HG02798 (cell line): ENCODE measurements around the gene CYP27A1.
"Not testable (repeated sequence)": the region's sequence is repeated elsewhere in the genome, so short reads cannot be mapped to it uniquely, and the experiment has no call there.

Experiments
- ATAC-seq: cut with Tn5 transposase; IDR thresholded peaks from one replicate; pipeline ENCODE4 v1.9.1; 2021; ENCODE audit warnings: mild to moderate bottlenecking; ENCODE audit not compliant: unreplicated experiment, poor library complexity

The CYP27A1 gene

DNA sequence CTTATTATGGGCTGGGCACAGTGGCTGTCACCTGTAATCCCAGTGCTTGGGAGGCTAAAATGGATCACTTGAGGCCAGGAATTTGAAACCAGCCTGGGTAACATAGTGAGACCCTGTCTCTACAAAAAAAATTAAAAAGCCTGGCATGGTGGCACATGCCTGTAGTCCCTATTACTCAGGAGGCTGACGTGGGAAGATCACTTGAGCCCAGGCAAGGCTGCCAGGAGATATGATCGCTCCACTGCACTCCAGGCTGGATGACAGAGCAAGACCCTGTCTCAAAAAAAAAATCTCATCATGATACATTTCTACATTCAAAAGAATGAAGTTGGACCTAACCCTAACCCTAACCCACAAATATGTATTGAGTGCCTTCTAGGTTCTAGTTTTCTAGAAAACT lies 20.2 kb upstream of the CYP27A1 start:
- ATAC-seq: no peak

DNA sequence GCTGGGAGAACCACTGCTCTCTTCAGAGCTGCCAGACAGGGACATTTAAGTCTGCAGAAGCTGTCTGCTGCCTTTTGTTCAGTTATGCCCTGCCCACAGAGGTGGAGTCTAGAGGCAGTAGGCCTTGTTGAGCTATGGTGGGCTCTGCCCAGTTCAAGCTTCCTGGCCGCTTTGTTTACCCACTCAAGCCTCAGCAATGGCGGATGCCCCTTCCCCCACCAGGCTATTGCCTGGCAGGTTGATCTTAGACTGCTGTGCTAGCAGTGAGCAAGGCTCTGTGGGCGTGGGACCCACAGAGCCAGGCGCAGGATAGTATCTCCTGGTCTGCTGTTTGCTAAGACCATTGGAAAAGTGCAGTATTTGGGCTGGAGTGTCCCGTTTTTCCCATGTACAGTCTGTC lies 9.2 kb upstream of the CYP27A1 start:
- ATAC-seq: not testable (repeated sequence)

DNA sequence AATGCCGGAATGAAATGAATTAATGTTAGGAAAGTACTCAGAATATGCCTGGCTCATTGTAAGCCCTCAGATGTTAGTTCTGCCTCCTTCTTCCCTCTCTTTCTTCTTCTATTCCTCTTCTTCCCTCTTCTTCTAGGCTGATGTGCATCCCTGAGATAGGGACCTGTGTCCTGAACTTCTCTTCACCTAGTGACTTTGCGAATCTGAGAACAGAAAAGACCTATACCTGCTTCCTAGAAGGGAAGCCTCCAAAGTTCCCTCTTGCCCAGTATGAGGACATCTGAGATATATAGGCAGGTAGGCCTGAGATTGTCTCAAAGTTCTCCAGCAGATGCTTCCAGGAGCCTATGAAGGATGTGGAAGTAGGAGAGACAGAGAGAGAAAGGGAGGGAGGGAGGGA lies 8.1 kb upstream of the CYP27A1 start:
- ATAC-seq: no peak

DNA sequence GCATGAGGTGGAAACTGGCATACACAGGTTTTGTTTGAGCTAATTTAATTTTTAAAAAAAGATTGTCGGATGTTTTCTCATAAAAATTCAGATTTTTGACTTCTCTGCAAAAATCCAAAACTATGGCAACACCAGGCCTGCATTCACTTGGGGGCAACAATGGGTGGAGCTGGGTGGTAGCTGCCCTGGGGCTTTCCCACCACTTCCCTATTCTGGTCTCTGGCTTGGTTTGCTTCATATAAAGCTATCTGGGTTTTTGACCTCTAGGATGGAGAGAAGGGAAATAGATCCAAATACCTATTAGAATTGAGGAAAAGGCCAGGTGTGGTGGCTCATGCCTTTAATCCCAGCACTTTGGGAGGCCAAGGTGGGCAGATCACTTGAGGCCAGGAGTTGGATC lies 5.5 kb upstream of the CYP27A1 start:
- ATAC-seq: no peak

DNA sequence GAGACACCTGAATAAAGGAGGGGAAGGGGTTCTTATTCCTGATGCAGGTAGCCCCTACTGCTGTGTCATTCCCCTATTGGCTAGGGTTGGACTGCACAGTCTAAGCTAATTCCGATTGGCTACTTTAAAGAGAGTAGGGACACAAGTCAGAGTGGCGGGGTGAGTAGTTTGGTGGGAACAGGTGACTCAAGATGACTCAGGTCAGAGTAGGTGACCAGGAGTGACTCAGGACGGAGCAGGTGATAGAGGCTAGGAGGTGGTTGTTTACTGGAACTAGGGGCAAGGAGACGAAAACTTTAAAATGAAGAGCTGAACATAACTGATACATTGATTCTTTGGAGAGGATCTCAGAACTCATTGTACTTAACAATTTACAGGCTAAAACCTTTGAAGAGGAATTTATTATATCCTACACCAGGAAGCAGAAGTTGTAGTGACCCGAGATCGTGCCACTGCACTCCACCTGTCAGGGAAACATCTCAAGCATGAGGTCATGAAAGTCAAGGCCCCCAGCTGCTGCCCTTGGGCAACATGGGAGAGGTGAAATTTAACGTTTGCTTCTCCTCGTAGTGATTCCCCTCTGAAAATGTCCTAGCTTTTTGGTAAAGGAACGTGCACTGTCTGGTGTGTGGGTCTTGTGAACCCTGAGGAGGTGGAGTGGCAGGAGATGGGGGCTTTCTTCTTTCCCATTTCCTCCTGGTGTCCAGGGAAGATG lies 4.5 kb upstream of the CYP27A1 start:
- ATAC-seq: no peak

DNA sequence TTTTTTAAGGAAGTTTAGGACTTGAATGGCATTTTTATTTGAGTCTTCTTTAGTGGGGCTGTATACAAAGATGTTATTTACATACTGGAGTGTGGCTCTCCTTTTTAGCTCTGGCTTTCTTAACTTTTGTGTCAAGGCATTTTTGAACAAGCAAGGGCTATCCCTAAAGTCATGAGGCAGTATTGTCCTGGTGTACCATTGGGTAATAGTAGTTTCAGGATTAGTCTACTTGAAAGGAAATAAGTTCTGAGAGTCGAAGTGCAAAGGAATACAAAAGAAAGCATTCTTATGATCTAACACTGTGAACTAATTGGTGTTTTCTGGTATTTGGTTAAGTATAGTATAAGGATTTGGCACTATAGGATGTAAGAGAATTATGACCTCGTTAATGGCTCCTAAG lies 1.9 kb upstream of the CYP27A1 start:
- no peak for ATAC-seq

DNA sequence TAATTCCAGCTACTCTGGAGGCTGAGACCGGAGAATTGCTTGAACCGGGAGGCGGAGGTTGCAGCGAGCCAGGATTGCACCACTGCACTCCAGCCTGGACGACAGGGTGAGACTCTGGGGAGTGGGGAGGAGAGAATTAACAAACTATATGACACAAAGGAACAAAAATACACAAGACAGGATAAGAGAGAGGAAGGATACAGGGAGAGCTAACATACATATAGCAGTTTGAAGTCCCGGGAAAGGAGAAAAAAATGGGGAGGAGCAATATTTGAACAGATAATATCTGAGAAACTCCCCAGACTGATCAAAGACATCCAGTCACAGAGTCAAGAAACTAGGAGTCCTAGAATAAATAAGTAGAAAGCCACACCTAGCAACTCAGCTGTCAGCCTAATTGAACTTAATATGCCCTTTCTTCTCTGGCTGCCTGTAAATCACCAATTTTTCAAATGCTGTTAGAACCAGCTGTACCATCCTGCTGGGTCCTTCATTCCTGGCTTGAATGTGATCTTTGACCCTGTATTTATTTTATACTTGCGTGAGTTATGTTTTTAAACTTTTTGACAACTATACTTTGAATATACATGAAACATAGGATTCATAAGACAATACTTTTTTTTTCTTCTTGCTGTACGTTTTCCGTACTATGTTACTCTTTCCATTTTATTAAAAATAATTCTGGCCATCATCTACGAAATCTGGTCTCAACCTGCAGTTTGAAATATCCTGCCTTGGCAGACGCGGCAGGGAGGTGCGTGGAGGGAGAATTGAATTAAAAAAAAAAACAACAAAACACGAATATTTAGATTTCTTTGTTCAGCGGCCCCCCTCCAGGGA lies 876 bp upstream of the CYP27A1 start:
- ATAC-seq: no peak

DNA sequence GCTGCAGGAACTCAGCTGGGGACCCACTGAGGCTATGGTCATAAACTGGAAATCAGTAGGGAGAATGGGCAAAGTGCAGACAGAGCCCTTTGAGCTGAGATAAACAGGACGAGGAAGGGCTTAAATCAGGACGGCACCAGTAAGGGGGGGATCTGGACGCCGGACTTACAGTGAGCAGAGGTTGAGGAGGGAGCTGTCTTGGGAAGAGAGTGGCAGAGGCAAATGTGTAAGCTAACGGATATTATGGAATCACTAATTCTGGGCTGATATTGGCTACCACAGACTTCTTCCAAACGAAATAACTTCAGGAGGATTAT lies 539 bp downstream of the CYP27A1 start:
- ATAC-seq: no peak

DNA sequence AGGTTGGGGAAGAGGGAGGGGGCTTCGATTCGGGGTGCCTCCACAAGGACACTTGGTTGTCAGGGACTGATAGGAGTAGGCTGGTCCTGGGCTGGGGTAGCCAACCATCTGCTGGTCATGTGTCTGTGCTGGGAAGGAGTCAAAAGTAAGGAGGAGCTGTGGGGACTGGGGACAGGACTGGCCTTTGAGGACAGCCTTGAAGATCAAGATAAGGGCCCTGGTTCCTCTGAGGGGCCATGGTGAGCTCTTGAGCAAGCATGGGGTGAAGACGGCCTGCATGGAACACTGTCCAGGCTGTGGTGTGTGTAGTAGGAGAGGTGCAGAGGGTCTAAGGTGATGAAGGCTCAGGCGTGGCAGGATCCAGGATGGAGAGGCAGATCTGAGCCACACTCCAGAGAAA lies 1.7 kb downstream of the CYP27A1 start:
- no peak for ATAC-seq

DNA sequence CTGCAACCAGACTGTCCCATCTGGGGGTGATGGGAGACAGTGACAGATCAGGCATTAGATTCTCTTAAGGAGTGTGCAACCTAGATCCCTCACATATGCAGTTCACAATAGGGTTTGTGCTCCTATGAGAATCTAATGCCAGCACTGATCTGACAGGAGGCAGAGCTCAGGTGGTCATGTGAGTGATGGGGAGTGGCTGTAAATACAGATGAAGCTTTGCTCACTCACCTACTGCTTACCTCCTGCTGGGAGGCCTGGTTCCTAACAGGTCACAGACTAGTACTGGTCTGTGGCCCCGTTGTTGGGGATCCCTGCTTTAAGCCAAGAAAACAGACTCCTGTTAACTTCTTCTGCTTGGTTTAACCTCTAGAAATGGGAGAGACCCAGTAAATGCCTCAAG lies 3.2 kb downstream of the CYP27A1 start:
- ATAC-seq: no peak

DNA sequence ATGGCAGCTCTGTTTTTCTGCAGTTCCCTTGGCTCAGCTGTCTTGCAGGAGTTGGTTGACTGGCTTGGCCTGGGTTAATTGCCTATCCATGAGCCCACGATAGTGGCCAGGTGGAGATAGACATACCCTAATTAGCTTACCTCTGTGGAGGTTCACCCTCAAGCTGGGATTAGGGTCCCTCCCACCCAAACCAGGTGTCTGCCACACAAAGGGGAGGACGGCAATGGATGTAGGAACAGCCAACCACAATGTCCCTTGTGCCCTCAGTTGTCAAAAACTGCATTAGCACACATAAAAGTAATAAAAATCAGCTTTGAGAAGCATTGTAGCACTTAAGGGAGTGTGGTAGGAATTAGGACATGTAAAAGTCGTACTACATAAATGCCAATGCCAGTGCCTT lies 4.2 kb downstream of the CYP27A1 start:
- no peak for ATAC-seq

DNA sequence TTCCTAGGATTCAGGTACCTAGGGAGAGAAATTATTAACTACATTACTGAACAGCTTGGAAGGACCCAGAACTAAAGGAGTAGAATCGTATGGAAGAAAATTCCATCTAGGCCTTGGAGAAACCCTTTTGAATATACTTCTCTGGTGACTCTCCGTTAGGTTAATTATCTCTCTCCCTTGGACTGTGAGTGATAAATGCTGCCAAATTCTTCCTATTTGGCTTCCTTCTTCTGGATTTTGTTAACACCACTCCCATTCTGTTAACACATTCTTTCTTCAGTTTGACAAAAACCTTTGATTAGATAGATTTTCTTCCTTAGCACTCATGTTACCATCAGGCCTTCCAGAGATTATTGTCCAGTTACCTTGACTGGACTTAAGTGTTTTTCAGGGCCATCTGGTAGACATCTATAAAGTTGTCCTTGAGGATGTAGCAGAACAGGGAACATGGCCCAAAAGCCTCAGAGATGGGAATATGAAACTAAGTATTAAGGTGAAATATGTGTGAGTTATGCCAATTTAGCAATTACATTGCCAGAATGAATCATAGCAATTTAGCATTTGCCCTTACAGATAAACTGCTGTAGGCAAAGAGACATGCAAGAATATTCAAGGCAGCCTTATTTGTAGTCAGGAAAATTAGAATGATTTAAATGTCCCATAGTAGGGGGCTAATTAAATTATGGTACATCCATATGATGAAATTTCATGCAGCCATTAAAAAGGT lies 6.7 kb downstream of the CYP27A1 start:
- no peak for ATAC-seq

DNA sequence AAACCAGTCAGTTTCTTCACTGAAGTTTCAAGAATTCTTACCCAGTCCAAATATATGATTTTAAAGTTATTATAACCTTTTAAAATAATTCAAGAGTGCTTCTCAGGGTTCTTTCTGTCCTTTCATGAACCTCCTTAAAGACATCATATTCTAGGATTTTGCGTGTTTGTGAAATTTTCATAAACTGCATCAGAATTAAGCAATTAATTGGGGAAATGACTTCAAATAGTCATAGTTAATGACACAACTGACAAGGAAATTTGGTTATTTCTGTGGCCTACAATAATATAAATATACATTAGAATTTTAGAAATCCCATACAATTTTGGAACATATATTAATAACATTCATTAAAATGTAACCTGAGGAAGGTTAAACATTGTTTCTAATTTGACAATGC lies 10.5 kb downstream of the CYP27A1 start:
- ATAC-seq: no peak

DNA sequence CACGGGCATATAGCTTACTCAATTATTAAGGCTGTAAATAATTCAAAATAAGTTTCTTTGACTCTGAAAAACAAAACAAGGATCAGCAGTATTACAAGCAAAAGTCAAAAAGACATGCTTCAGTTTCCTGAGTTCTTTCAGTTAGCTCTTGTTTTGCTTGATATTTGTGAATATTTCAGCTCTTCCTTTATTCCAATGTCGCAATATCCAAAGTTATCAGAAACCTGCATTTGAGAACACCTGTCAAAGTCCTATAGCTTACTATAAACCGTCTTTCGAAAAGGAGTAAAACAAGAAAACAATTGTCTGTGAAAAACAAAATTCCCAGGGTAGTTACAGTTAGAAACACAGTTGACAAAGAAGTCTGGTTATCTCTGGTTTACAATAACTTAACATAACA lies 14.7 kb downstream of the CYP27A1 start:
- ATAC-seq: no peak

DNA sequence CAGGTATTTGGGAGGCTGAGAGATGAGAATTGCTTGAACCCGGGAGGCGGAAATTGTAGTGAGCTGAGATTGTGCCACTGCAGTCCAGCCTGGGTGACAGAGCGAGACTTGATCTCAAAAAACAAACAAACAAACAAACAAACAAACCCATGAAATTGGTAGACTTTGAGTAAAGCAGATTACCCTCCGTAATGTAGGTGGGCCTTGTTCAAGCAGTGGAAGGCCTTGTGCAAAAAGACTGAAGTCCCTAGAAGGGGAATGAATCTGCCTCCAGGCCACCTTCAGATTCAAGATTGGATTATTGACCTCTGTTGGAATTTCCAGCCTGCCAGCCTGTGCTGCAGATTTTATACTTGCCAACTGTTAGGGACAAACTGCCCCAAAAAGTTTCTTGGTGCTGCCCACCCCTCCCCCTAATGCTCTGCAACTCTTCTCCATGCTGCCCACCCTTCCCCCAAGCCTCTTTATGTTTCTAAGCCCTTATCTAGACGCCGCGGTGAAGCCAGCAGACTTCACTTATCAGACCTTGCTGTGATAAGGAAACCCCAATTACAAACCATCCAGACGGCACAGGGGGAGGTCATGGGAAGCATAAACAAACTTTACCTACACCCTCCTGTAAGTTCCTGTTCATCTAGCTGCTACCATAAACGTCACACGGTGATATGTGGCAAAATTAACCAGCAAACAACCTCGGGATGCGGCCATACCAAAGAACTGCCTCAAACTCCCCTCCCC lies 17.0 kb downstream of the CYP27A1 start:
- ATAC-seq: no peak

DNA sequence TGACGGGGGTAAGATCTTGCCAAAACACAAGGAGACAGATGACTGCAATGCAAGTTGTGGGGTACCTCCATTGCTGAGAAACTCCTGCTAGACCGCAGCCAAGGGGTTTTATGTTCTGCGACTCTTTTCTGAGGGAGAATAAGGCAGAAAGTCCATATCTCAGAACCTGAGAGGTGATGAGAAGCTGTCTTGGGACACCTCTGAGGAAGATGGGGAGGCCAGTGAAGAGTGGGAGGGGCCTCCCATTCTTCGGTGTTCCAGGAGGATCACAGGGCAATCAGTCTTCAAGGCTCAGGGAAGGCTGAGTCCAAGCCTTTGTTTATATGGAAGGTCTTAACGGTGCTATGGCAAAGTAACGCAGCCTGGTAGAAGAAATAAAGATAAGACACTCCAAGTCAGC lies 18.0 kb downstream of the CYP27A1 start:
- no peak for ATAC-seq

DNA sequence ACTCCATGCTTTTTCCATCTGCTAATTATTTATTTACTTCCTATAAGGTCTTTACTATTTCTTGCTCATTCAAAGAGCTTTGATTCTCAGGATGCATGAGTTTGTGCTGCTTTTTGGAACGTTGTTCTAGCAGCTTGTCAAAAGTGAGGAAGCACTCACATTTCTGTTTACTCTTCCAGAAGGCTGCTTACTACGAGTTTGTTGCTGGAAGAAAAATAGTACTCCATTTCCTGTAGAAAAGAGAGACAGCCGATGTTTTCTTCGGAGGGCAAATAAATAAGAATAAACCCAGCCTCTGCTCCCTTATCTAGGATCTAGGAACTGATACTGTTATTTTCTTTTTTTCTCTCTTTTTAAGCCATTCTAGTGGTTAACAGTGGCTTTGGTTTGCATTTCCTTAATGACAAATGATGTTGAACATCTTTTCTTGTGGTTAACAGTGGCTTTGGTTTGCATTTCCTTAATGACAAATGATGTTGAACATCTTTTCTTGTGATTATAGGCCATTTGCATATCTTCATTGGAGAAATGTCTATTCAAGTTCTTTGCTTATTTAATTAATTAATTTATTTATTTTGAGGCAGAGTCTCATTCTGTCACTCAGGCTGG lies 20.5 kb downstream of the CYP27A1 start:
- no peak for ATAC-seq

DNA sequence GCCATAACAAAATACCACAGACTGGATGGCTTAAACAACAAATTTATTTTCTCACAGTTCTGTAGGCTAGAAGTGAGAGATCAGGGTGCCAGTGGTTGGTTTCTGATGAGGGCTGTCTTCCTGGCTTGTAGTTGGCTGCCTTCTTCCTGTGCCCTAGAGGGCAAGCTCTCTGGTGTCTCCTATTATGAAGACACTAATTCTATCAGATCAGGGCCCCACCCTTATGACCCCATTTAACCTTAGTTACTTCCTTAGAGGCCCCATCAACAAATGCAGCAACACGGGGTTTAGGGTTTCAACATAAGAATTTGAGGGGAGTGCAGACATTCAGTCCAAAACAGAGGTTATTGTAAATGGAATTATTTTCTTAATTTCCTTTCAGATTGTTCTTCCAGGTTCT lies 22.9 kb downstream of the CYP27A1 start:
- no peak for ATAC-seq

DNA sequence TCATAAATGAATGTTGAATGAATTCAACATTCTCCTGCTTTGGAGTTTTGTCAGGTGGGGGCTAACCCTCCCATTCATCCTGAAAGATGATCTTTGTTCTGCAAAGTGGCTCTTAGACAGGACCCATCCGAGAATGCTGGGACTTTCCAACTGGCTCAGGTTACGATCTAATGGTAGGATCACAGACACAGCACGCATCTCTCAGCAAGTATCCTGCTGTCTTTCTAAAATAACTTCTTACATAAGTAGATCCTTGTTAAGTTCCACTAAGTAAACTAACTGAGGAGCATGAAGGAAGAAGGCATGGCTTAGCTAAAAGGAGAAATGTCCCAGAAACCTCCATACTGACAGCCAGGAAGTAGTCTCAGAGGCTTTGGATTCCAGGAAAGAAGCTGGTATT lies 23.7 kb downstream of the CYP27A1 start:
- no peak for ATAC-seq

DNA sequence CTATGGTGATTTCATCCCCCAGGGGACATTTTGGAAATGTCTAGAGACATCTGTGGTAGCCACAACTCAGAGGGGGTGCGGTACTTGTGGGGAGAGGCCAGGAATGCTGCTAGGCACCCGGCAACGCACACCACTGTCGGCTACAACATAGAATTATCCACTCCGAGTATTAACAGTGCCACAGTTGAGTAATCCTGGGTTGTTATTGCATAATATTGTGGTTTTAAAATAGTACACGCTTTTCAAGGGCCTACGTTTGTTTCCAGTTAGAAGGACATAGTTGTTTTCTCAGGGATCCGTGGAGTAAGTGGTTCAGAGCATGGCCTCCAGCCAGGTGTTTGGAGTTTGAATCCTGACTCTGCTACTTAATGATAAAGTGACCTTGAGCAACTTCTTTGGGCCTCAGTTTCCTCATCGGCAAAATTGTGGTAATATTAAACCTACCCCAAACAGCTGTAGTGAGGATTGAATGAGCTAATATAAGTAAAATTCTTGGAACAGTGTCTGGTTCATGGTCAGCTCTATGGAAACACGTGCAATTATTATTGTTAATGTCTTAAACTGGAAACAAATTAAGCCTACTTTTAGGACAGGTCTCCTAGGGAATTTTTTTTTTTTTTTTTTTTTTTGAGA lies 24.5 kb downstream of the CYP27A1 start:
- ATAC-seq: no peak
